ENCODE measurements around the gene NCOA3.

Gene NCOA3

GRCh38 chr20:47629907-47630306 lies 128.2 kb downstream of the NCOA3 start:
- no peak for DNase-seq (ENCODE audit: low spot score)

- DNase-seq (ENCODE audit: low spot score) = no peak
These were observed 129.4 kb downstream of the NCOA3 start for GRCh38 chr20:47631078-47631477.

- no peak for DNase-seq (ENCODE audit: low spot score)
These were observed 133.6 kb downstream of the NCOA3 start for GRCh38 chr20:47635256-47635655.

- DNase-seq (ENCODE audit: low spot score) = no peak
These were observed 137.2 kb downstream of the NCOA3 start for GRCh38 chr20:47638851-47639250.

- DNase-seq (ENCODE audit: low spot score) = no peak
These were observed 140.4 kb downstream of the NCOA3 start for GRCh38 chr20:47642118-47642517.

- no peak for DNase-seq (ENCODE audit: low spot score)
These were observed 140.9 kb downstream of the NCOA3 start for GRCh38 chr20:47642624-47643023.

- DNase-seq (ENCODE audit: low spot score) = no peak
These were observed 143.9 kb downstream of the NCOA3 start for GRCh38 chr20:47645632-47646031.

- DNase-seq (ENCODE audit: low spot score) = no peak
These were observed 146.3 kb downstream of the NCOA3 start for GRCh38 chr20:47647994-47648393.

GRCh38 chr20:47648943-47649342 lies 147.3 kb downstream of the NCOA3 start:
- no peak for DNase-seq (ENCODE audit: low spot score)

GRCh38 chr20:47652301-47652700 lies 150.6 kb downstream of the NCOA3 start:
- DNase-seq (ENCODE audit: low spot score) = no peak

- no peak for DNase-seq (ENCODE audit: low spot score)
These were observed 151.1 kb downstream of the NCOA3 start for GRCh38 chr20:47652794-47653193.

- DNase-seq (ENCODE audit: low spot score) = no peak
These were observed 152.2 kb downstream of the NCOA3 start for GRCh38 chr20:47653869-47654268.

- DNase-seq (ENCODE audit: low spot score) = no peak
These were observed 152.7 kb downstream of the NCOA3 start for GRCh38 chr20:47654370-47654769.

- DNase-seq (ENCODE audit: low spot score) = no peak
These were observed 153.9 kb downstream of the NCOA3 start for GRCh38 chr20:47655635-47656034.

GRCh38 chr20:47656318-47656717 lies 154.6 kb downstream of the NCOA3 start:
- DNase-seq (ENCODE audit: low spot score) = no peak

GRCh38 chr20:47659904-47660601 lies 158.4 kb downstream of the NCOA3 start:
- DNase-seq (ENCODE audit: low spot score) = no peak

- no peak for DNase-seq (ENCODE audit: low spot score)
These were observed 158.9 kb downstream of the NCOA3 start for GRCh38 chr20:47660602-47660905.

- no peak for DNase-seq (ENCODE audit: low spot score)
These were observed 159.5 kb downstream of the NCOA3 start for GRCh38 chr20:47660983-47661700.

- DNase-seq (ENCODE audit: low spot score) = no peak
These were observed 160.0 kb downstream of the NCOA3 start for GRCh38 chr20:47661714-47662113.

- DNase-seq (ENCODE audit: low spot score) = no peak
These were observed 161.0 kb downstream of the NCOA3 start for GRCh38 chr20:47662483-47663353.

GRCh38 chr20:47663354-47664067 lies 161.8 kb downstream of the NCOA3 start:
- peak; percentile 92 for DNase-seq (ENCODE audit: low spot score)

GRCh38 chr20:47664068-47664437 lies 162.4 kb downstream of the NCOA3 start:
- no peak for DNase-seq (ENCODE audit: low spot score)
